NCI-H2227 (cell line): ENCODE measurements around the gene ITGA2B.
A peak's percentile ranks its signal among the peaks of the same experiment; 100 is the strongest.
"Not testable (repeated sequence)": the region's sequence is repeated elsewhere in the genome, so short reads cannot be mapped to it uniquely, and the experiment has no call there.

Experiments
- DNase-seq: peaks from one replicate; lab custom pipeline; 2025; ENCODE audit not compliant: unreplicated experiment; lab: John Stamatoyannopoulos, UW

Gene ITGA2B

DNA sequence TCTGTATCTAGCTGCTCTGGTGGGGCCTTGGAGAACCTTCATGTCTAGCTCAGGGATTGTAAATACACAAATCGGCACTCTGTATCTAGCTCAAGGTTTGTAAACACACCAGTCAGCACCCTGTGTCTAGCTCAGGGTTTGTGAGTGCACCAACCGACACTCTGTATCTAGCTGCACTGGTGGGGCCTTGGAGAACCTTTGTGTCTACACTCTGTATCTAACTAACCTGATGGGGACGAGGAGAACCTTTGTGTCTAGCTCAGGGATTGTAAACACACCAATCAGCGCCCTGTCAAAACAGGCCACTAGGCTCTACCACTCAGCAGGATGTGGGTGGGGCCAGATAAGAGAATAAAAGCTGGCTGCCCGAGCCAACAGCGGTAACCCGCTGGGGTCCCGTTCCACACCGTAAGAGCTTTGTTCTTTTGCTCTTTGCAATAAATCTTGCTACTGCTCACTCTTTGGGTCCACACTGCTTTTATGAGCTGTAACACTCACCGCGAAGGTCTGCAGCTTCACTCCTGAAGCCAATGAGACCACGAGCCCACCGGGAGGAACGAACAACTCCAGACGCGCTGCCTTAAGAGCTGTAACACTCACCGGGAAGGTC, 19.9 kb downstream of the ITGA2B start:
- DNase-seq, result not testable (repeated sequence)

DNA sequence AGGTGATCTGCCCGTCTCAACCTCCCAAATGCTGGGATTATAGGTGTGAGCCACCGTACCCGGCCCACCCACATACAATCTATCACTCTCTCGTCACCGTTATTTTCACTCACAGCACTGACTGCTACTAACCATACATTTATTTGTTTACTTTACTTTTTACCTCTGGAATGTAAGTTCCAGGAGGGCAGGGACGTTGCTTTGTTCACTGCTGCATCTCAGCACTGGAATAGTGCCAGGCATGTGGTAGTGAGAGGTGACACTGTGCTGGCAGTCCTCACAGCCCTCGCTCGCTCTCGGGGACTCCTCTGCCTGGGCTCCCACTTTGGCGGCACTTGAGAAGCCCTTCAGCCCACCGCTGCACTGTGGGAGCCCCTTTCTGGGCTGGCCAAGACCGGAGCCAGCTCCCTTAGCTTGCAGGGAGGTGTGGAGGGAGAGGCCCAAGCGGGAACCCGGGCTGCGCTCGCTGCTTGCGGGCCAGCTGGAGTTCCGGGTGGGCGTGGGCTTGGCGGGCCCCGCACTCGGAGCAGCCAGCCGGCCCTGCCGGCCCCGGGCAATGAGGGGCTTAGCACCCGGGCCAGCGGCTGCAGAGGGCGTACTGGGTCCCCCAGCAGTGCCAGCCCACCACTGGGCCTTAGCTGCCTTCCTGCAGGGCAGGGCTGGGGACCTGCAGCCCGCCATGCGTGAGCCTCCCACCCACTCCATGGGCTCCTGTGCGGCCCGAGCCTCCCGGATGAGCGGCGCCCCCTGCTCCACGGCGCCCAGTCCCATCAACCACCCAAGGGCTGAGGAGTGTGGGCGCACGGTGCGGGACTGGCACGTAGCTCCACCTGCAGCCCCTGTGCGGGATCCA, 20.8 kb downstream of the ITGA2B start:
- not testable (repeated sequence) for DNase-seq

DNA sequence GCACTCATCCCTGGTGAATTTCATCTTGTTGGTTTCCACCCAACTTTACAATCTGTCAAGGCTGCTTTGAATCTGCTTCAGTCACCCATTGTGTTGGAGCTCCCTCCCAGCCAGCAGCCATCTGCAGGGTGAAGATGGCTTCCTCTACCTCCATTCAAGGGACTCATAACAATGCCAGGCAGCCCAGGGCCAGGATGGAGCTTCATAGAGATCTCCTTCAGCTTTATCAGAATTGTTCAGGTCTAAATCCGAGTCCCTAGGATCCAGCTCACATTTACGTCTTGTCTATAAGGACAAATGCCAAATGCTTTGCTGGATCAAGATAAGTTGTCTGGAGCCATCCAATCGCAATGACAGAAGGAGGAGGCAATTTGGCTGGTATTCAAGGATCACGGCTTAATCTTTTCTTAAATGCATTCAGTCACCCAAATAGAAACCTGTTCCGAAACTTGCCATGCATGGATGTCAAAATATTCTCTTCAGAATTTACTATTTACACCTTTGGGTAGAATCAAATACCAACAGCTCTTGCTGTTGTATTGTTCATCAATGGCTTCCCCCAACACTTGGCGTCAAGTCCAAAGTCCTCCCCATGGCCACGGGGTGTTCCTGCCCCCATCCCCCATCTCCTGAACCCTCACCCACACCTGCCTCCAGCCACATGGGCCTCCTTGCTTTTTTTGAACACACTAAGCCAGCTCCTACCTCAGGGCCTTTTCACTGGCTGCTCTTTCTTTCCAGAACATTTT, 22.0 kb downstream of the ITGA2B start:
- no peak for DNase-seq

DNA sequence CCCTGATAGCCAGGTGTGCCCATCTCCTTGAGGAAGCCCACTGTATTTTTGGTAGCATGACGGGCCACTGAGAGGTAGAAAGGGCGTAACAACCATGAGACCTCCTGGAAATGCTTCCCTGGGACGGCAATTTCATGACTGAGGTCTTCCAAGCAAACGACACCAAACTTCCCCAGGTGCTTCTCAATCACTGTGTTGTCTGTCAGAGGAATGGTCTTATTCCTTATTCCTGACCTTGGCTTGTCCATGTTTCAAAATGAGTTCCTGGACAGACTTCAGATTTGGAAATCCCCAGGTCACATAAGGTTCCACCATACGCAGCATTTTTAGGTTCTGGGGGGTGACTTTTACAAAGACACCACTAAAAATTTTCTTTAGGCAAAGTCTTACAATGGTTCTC, 24.4 kb downstream of the ITGA2B start:
- DNase-seq, result not testable (repeated sequence)

DNA sequence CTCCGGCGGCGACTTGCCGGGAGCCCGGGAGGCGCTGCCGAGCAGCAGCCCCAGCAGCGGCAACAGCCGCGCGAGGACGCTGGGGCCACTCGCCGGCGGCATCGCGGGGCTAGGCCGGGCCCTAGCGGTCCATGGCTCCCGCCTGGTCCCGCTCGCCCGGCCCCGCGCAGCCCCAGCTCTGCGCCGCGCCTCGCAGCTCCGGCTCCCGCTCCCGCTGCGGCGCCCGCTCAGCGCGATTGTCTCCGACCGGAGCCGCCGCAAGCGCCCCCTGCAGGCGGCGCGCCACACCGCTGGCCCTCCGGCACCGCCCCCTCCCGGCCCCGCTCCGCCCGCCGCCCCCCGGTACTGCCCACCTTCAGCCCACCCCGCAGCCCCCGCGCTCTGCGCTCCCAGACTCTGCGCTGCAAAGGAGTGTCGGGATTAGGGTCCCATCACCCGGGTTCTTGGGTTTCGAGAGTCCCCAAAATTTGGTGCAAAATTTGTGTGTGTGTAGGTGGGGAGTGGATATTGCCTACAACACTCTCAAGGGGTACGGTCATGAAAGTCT, 25.8 kb downstream of the ITGA2B start, which contains the start of gene FAM171A2:
TSS of gene FAM171A2 (minus strand) at position 241 of the 547 bp plus-strand sequence. CDS start at position 102, 139 bp downstream.
- DNase-seq, result peak; percentile 84

DNA sequence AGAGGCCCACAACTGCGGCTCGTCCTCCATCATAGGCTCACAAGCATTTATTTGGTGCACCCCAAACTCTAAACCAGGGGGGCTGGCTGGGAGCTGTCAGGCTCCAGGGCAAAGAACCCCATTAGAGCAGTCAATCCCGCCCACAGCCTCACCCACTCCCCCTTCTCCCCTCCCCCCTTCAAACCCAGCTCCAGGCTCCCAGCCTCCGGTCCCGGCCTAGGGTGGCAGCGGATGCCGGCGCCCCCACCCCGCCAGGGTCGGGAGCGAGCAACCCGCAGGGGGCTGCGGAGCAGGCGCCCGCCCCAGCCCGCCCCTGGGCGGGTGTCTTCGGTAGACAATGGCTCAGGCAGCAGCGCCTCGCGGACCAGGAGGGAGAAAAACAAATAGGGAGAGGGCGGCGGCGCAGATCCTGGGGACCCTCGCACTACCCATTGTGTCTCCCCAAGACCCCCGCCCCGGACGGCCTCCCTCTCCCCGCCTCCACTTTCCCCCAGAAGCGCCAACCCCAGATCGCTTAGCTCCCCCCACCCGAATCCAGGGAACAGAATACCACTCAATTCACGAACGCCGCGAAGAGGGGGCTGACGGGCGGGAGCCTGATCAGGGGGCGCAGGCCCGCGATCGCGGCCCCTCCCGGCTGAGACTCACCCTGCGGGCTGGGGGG, 26.4 kb downstream of the ITGA2B start:
- peak; percentile 60 for DNase-seq

DNA sequence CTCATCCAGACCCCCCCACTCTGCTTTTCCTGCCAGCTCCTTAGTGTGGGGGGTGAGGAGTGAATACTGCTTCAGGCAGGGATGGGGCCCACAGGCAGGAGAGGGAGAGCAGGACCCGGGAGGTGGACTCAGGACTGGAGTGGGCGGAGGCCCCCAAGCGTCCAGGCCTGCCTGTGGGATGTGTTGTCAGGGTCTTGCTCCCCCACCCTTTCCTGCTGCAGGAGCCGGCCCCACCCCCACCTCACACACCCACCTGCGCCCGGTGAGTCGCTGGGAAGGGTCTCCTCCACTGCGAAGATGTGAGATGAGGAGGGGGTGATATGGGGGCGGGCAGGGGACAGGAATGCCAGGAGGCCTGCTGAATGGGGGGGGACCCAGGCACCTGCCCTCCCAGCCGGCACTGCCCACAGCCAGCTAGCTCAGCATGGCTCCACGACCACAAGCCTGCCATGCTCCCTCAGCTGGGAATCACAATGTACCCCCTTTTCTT, 26.9 kb downstream of the ITGA2B start:
- DNase-seq, result peak; percentile 47

DNA sequence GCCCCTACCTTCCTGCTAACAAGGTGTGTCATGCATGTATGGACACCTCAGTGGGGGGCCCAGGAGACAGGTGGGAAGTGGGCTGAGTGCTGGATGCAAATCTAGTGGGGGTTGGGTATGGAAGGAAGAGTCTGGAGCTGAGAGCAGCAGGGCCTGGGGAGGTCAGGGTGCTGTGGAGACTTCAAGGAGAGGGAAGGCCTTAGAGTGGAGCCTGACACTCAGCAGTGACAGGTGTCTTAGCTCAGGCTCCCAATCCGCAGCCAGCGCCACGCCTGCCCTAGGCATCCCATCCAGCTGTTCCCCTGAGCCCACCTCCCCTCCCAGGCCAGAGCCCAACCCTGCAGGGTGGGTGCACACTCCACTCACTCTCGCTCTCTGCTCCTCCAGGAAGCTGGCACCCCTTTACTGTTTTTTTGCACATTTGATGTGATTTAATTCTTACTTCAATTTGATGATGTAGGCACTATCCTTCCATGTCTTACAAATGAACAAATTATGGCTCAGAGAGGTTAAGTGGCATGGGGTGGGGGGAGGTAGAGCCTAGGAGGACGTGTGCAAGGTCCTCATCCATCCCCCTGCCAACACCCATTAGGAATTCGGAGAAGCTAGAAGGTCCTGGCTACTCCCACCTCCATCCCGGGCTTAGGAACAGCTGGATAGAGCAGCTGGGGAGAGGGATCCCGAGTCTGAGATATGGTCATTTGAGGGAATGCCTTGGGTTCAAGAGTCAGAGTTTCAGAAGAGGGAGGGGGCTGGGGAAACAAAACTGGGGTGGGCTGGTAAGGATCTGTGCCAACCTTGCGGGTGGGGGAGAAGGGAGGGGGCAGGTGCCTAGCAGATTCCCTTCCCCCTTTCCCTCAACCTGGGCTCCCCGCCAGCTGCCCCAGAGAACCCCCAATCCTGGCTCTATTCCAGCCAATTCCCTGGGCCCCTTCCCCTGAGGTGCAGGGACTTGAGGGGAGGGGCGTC, 27.9 kb downstream of the ITGA2B start:
- DNase-seq, result no peak

DNA sequence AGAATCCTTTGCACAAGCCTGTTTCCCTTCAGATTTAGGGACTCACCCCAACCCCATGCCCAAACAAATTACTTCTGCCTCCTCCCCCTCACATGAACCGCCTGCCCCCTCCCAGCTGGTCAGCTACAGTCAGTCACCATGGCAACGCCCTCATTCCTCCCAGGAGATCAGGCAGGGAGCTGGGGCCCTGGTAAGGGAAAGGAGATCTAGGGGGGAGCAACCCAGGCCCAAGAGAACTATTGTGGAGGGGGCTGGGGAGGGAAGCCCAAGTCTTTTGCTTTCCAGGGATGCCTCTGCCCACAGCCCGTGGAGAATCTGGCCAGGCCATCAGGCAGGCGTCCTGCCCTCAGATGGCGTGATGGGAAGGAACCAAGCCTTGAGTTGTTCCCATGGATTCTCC, 28.6 kb downstream of the ITGA2B start:
- peak; percentile 66 for DNase-seq

DNA sequence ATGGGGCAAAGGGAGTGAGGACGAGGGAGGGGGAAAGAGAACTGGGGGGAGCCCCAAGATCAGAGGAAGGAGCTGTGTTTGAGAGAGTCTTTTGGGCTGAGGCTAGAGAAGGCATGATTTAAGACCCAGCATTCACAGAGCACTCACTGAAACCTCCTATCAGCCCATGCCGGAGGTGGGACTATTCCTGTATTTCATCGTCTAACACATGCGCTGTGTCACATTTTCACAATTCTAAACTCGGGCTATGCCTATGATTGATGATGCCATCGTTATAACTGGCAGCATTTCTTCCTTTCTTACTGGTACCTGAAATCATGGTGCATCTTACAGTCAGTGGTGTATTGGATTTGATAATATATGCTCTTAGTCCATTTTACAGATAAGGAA, 29.3 kb downstream of the ITGA2B start:
- DNase-seq, result no peak

DNA sequence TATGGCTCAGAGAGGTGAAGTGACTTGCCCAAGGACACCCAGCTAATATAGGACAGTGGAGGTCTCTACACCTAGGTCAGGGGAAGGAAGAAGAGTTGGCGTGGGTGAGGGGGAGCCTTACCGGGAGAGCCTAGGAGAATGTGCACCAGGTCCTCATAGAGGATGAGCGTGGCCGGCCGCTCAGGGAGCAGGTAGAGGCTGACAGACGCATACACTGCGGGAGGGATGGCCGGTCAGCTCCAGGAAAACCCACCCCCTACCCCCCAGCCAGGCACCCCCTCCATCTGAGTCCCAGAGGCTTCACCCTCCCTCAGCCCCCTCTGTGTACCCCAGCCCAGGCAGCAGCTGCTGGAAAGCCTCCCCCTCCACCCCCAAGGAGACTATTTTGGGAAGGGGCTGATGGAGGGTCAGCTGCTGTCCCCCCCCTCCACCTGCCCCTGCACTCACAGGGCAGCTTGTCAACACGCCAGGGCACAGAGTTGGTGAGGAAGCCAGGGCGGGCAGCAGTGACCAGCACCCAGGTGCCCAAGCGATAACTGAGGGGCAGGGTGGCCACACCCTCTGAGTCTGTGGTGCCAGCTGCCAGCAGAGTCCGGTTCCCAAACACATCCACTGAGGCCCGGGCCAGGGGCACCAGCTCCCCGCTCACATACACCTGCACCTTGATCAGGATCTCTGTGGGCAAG, 29.8 kb downstream of the ITGA2B start:
- no peak for DNase-seq

DNA sequence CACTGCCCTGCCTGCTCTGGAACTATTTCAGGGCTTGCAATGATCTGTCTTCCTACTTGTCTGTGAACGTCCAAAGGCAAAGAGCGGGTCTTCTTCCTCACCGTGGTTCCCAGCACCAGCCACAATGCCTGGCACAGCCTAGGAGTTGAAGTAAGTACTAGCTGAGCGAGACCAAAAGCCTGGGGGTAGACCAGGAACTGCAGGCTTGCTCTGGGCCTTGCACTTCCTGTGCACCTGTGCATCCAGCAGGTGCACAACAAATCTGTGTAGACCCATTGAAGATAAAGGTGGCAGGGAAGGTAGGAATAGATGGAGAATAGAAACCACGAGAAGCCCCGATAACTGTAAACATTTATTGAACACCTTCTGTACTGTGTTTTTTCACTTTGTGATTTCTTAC, 30.4 kb downstream of the ITGA2B start:
- no peak for DNase-seq

DNA sequence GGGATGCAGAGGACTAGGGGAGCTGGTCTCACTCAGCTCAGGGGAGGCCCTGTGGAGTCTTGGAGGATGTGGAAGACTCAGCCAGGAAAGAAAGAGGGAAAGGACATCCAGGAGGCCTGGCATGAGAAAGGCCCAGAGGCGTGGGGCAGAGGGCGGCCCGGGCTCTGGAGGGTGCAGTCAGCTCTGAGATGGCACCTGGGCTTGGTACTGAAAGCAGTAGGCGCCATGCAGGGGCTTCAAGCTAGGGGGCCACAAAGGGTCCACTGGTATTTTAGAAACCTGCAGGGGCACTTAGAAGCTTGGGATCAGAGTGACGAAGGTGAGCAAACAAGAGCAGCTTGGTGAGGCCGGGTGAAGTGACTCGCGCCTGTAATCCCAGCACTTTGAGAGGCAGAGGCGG, 31.4 kb downstream of the ITGA2B start:
- no peak for DNase-seq

DNA sequence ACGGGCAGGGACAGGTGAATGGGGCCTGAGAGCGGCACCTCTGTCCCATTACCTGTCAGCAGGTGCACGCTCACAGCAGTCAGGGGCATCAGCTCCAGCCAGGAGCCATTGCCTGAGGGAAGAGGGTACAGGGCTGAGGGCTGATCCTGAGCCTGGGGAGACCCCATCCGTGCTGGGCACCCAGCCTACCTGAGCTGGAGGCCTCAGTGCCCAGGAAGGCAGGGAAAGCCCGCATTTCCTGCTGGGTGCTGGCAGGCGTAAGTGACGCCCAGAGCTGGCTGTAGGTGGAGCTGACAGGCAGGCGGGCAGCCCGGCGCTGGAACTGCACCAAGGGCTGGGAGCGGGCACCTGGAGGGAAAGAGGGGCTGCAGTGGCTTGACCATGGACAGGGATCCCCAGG, 33.2 kb downstream of the ITGA2B start:
- DNase-seq, result no peak

DNA sequence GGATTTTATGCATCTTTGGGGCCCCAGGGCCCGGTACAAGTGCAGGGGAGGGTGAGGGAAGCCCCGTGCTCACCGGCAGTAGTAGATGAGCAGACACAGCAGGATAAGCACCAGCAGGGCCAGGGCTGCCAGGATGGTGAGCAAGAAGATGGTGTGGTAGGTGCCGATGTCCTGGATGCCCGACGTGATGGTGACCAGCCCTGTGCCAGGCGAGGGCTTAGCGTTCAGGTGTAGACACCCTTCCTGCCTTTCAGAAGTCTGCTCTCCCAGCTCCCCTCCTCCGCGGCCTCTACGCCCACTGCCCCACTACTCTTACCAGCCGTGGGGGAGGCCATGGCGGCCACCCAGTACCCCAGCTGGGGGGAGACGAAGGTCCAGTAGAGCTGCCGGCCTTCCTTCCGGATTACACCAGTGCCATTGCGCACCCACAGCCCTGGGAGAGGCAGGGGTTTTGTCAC, 33.8 kb downstream of the ITGA2B start:
- DNase-seq, result no peak

DNA sequence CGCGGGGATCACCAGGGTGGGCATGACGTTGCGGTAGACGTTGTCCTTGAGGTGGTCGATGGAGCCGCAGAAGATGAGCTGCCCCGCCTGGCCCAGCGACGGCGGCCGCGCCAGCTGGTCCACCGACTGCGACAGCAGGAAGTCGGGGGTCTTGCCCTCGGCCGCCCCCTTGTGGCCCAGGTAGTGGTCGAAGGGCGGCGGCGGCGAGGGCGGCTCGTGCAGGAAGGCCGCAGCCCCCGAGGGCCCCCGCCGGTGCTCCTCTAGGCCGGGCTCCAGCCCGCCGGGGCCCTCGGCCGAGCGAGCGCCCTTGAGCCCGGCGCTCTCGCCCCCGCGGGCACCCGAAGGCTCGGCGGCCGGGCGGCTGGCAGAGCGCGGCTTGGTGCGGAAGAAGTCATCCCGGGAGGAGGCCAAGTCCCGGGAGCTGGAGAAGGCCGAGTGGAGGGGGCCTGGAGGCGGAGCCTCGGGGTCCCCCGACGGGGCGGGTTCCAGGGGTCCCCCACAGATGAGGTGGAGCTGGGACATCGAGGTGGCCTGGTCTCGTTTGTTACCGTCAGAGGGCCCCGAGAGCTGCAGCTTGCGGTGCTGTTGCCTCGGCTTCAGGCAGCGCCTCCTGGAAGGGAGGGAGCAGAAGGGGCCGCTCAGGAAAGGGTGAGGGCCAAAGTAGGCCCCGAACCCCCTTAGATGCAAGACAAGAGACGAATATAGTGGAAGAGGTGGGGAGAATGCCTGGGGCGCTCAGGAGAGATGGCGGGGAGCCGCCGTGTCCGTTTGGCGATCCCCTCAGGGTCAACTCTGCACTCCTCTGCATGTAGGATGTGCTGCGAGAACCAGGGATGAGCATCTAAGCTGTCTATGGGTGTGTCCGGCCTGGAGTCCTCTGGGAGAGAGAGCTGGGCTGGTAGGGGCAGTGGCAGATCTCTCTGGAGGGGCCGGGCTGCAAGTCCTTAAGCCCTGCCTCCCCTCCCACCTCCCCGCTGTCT, 34.6 kb downstream of the ITGA2B start:
- no peak for DNase-seq

DNA sequence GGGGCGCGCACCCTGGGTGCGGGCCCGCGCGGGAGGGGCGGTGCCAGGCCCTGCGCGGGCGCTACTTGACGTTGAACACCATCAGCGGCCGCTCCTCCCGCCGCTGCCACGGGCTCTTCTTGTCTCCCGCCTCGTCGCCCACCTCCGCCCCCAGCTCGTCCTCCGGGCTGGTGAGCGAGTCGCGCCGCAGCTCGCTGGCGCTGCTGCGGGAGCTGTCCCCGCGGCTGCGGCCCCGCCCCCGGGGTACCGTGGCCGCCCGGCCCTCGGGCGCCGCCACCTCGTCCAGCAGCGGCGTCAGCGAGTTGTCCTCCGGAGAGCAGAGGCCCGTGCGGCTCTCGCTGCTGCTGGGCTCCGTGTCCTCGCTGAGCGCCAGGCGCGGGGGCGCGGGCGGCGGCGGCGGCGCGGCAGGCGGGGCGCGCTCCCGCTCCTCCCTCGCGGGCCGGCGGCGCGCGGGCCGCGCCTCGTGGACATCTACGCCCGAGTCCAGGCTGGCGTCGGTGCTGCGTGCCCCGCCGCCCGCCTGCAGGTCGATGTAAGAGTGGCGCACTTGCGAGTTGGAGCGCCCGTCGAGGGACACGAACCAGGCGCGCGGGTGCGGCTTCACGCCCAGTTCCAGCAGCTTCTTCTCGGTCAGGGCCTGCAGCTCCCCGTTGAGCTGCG, 35.6 kb downstream of the ITGA2B start:
- no peak for DNase-seq
